ENCODE data around the gene U2AF2.
A peak's percentile ranks its signal among the peaks of the same experiment; 100 is the strongest.

The U2AF2 gene

DNA sequence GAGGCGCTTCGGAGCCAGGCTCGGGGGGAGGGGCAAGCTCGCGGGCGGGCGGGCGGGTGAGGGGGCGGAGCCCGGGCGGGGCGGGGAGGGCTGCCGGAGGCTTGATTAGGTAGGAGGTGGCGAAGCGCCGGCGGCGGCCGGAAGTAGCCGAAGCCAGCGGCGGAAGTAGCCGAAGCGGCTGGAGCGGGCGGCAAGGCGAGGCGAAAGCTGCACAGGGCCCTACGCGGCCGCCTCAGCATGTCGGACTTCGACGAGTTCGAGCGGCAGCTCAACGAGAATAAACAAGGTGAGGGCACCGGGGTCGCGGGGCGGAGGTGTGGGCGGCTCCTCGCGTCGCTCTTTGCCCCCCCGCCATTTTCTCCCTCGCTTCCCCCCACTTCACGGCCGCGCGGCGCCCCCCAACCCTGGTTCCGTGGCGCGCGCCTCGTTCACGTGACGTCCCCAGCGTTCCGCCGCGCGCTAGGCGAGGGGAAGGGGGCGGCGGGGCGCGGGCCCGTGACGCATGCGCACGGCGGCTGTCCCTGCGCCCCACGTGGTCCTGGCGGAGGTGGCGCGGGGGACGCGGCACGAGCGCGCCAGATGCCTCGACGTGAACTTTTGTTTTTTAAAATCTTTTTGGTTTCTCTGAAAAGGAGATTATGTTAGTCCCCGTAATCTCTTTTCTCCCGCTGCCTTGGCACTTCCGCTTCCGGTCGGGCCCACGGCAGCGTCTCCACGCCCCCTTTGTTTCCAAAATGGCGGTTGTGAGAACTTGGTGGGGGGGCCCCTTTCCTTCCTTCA is at the start of gene U2AF2:
U2AF2 (plus strand) TSS at position 168 of the 780 bp plus-strand sequence; CDS start at position 238, 70 bp downstream.
- Mint-ChIP-seq H3K4me1 (ENCODE audit: low read depth) (peaks cover 44% of the 10 kb centered on the region), H3K9me3 (no peaks in the 10 kb centered on the region), H3K4me3 (peak within 1 kb of the TSS; percentile 93), H3K27me3 (no peaks in the 10 kb centered on the region), H3K27ac (peak within 1 kb of the TSS; percentile 98), H3K36me3 (ENCODE audit: low read depth) (peaks cover 66% of the 10 kb centered on the region)
- peak; percentile 98 for DNase-seq

DNA sequence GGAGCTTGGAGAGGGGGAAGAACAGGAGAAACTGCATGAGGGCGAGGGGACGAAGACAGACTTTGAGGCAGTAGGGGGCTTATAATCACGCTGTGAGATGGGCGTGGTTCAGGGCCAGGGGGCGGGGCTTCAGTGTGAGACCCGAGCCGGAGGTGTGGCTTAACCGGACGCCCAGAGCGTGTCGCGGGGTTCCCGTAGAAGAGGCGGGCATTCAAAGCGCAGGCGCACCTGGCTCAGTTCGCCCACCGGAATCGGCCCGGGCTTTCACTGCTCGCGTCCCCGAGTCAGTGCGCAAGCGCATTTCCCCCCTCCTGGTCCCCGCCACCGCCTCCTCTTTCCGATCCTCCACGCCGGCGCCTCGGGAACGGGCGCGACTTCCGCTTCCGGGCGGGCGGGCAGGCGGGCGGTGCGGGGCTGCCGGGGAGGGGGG is 49.6 kb upstream of the U2AF2 start:
- H3K4me1 Mint-ChIP-seq (ENCODE audit: low read depth), result peaks cover 61% of the 10 kb centered on the region

DNA sequence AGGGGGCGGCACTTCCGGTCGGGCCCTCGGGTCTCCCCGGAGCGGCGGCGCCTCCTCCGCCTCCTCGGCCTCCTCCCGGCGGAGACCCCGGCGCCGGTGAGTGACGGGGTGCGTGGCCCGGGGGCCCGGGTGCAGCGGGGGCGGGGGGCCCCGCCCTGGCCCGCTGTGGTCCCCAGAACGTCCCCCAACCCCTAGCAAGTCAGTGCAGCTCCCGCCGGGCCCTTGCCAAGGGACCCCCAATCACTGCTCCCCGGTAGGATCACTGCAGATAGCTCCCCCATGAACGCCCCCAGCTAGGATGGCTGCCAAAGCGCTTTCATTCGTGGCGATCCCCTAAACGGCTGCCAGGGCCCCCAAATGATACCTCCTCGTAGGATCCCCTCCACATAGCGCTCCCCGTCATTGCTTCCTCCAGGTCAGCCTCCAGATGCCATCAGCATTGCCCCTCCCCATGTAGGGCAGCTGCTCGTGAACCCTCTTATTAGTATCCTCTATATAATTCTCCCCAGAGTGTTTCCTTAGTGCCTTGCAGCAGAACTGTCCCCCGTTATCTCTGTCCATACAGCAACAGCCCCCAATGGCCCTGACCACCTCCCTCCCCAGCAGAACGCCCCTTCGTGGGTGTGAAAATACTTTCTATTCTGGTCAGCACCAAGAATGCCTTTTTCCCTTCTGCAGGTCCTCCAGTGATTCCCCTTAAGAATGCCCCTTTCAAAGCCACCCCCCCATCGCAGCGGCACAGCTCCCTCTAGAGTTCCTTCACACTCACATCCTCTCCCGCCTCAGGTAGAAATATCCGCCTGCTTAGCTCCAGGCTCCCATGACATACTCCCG is 49.0 kb upstream of the U2AF2 start, which contains the start of gene ZNF865:
ZNF865 (plus strand) TSS at position 11 of the 834 bp plus-strand sequence. CDS start 7,972 bp downstream, outside the sequence.
- H3K4me1 Mint-ChIP-seq (ENCODE audit: low read depth), result peaks cover 65% of the 10 kb centered on the region
- H3K36me3 Mint-ChIP-seq (ENCODE audit: low read depth), result peaks cover 56% of the 10 kb centered on the region
- H3K4me3 Mint-ChIP-seq, result peak within 1 kb of the TSS; percentile 88
- H3K9me3 Mint-ChIP-seq, result no peaks in the 10 kb centered on the region
- peak within 1 kb of the TSS; percentile 97 for H3K27ac Mint-ChIP-seq
- H3K27me3 Mint-ChIP-seq, result no peaks in the 10 kb centered on the region
- DNase-seq, result peak; percentile 78

More for the DNA sequence above, 49.6 kb upstream of the U2AF2 start:
- Mint-ChIP-seq H3K36me3 (ENCODE audit: low read depth) (peaks cover 50% of the 10 kb centered on the region), H3K4me3 (peak overlapping the region; percentile 76), H3K27me3 (no peaks in the 10 kb centered on the region), H3K27ac (peak overlapping the region; percentile 95), H3K9me3 (no peaks in the 10 kb centered on the region)
- peak; percentile 98 for DNase-seq

DNA sequence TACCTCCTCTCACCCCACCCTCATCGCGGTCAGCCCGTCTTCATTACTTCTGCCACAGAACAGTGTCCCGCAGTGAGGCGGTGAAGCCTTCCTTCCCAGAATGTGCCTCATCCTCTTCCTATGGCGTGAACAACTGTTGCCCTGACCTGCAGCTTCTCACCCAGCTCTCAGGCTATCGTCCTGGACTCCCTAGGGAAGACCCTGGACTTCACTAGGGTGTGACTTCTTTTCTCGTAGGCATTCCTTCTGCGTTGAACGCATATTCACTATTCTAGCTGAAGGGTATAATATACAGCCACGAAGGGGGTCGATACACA is 48.4 kb upstream of the U2AF2 start:
- Mint-ChIP-seq H3K27ac (peak overlapping the region; percentile 97), H3K4me1 (ENCODE audit: low read depth) (peaks cover 65% of the 10 kb centered on the region), H3K27me3 (no peaks in the 10 kb centered on the region), H3K4me3 (peak overlapping the region; percentile 88), H3K36me3 (ENCODE audit: low read depth) (peaks cover 60% of the 10 kb centered on the region), H3K9me3 (no peaks in the 10 kb centered on the region)
- no peak for DNase-seq

DNA sequence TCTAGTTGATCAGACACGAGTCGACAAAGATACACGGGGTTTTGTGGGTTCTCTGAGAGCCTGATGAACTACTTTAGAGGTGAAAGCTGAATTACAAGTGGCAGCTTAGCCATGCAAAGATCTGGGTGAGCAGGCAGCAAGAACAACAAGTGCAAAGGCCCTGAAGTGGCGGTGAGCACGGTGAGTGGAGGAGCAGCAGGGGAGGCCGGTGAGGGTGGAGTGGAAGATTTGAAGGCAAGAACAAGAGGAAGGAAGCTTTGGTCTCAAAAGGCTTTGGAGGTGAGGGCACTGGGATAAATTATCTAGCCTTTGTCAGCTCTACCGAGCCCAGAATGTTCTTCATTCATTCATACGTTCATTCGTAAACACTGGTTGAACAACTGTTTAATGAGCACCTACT is 48.0 kb upstream of the U2AF2 start:
- Mint-ChIP-seq H3K27ac (peak overlapping the region; percentile 97), H3K36me3 (ENCODE audit: low read depth) (peaks cover 61% of the 10 kb centered on the region), H3K4me1 (ENCODE audit: low read depth) (peaks cover 65% of the 10 kb centered on the region), H3K4me3 (peak overlapping the region; percentile 88), H3K27me3 (no peaks in the 10 kb centered on the region), H3K9me3 (no peaks in the 10 kb centered on the region)
- no peak for DNase-seq

DNA sequence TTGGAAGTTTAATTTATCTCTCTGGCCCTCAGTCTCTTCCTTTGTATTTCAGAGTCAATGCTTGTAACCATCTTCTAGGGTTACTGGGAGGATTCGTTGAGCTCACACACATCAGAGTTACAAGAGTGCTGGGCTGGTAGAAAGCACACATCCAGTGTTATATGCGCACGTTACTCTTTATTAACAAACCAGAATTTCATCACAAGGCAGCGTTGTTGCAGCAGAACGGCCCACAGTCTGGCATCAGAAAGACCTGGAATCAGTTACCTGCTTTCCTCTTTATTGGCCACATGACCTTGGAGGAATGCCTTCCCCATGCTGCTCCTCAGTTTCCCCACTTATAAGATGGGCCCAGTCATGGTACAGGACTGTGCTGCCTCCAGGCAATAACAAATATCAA is 45.5 kb upstream of the U2AF2 start:
- Mint-ChIP-seq H3K27ac (peak overlapping the region; percentile 6), H3K4me1 (ENCODE audit: low read depth) (peaks cover 62% of the 10 kb centered on the region), H3K4me3 (no peak overlapping the region), H3K27me3 (no peaks in the 10 kb centered on the region), H3K36me3 (ENCODE audit: low read depth) (peaks cover 69% of the 10 kb centered on the region), H3K9me3 (no peaks in the 10 kb centered on the region)
- no peak for DNase-seq

DNA sequence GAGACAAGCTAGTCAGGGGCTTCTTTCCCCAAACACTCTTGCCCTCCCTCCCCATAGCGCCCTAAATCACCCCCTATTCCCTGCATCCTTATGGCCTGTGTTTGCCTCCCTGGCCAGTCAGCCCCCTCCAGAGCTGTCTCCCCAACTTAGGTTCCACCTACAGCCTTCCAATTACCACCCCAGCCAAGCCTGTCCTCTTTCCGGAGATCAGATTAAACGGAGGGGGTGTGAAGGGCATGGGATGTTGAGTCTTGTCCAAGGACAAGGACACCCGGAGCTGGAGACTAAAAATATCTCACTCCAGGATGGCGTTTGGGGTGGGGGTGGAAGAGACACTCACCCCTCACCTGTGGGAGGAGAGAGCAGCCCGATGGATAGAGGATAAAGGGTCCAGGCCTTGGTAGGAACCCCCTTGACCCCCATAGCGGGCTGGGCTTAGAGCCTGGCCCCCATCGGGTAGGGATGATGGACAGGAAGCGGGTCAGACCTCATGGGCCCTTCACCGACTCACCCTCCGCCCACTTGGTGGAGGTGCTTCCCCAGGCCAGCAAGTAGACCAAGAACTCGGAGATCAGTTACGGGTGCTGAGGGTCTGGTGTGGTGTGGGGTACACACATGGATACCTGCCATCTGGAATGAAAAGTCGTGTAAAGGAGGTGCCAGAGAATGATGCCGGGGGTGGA is 43.4 kb upstream of the U2AF2 start:
- no peaks in the 10 kb centered on the region for H3K9me3 Mint-ChIP-seq
- no peak for DNase-seq
- H3K4me3 Mint-ChIP-seq, result no peak overlapping the region
- peak overlapping the region; percentile 67 for H3K27ac Mint-ChIP-seq
- peaks cover 51% of the 10 kb centered on the region for H3K4me1 Mint-ChIP-seq (ENCODE audit: low read depth)
- no peaks in the 10 kb centered on the region for H3K27me3 Mint-ChIP-seq
- peaks cover 73% of the 10 kb centered on the region for H3K36me3 Mint-ChIP-seq (ENCODE audit: low read depth)

DNA sequence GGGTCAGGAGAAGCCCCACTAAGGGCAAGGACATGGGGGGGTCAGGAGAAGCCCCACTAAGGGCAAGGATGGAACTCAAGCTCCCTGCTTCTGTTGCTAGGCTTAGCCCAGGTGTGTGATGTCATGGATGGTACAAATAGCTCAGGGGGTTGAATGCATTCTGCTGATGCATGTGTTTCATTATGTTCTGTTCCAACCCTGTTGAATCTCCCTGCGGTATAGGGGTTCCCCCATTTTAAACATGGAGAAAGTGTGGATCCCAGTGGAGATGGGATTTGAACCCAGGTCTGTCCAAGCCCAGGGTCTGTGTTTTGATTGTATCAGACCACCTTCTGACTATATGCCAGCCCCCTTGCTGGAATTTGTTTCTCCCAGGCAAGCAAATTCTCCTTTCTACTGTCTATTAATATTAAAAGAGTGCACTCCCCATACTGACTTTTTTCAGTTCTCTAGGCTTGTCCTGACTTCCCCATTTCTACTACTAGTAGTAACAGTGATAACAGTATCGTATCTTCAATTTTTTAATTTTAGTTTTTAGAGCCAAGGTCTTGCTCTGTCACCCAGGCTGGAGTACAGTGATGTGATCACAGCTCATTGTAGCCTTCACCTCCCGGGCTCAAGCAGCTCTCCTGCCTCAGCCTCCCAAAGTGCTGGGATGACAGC is 42.7 kb upstream of the U2AF2 start:
- Mint-ChIP-seq H3K4me1 (ENCODE audit: low read depth) (peaks cover 45% of the 10 kb centered on the region), H3K9me3 (no peaks in the 10 kb centered on the region), H3K4me3 (no peak overlapping the region), H3K27me3 (no peaks in the 10 kb centered on the region), H3K36me3 (ENCODE audit: low read depth) (peaks cover 72% of the 10 kb centered on the region), H3K27ac (peak overlapping the region; percentile 67)
- DNase-seq, result no peak

DNA sequence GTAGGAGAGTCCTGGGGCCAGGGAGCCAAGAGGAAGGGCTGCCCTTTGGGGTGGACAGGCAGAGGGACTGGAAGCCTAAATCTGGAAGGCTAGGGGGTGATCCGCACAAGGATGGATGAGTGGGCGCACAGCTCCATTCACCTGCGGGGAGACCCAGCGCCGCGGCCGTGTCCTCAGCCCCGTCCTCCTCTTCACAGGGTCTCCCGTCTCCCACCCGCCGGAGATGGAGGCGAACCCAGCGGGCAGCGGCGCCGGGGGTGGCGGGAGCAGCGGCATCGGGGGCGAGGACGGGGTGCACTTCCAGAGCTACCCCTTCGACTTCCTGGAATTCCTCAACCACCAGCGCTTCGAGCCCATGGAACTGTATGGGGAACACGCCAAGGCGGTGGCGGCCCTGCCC is 41.4 kb upstream of the U2AF2 start:
- no peaks in the 10 kb centered on the region for H3K9me3 Mint-ChIP-seq
- peaks cover 72% of the 10 kb centered on the region for H3K36me3 Mint-ChIP-seq (ENCODE audit: low read depth)
- no peak overlapping the region for H3K27ac Mint-ChIP-seq
- no peak overlapping the region for H3K4me3 Mint-ChIP-seq
- peaks cover 35% of the 10 kb centered on the region for H3K4me1 Mint-ChIP-seq (ENCODE audit: low read depth)
- DNase-seq, result no peak
- H3K27me3 Mint-ChIP-seq, result no peaks in the 10 kb centered on the region

DNA sequence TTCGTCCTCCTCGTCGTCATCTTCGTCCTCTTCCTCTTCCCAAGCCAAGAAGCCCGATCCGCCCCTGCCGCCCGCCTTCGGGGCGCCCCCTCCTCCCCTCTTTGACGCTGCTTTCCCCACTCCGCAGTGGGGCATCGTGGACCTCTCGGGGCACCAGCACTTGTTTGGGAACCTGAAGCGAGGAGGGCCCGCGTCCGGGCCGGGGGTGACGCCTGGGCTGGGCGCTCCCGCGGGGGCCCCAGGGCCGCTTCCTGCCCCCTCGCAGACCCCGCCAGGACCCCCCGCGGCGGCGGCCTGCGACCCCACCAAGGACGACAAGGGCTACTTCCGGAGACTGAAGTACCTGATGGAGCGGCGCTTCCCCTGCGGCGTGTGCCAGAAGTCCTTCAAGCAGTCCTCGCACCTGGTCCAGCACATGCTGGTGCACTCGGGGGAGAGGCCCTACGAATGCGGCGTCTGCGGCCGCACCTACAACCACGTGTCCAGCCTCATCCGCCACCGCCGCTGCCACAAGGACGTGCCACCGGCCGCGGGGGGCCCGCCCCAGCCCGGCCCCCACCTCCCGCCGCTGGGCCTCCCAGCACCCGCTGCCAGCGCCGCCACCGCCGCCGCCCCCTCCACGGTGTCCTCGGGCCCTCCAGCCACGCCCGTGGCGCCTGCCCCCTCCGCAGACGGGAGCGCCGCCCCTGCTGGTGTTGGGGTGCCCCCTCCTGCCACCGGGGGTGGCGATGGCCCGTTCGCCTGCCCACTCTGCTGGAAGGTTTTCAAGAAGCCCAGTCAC is 40.7 kb upstream of the U2AF2 start:
- Mint-ChIP-seq H3K27ac (no peak overlapping the region), H3K4me3 (no peak overlapping the region), H3K27me3 (no peaks in the 10 kb centered on the region), H3K9me3 (no peaks in the 10 kb centered on the region), H3K36me3 (ENCODE audit: low read depth) (peaks cover 65% of the 10 kb centered on the region), H3K4me1 (ENCODE audit: low read depth) (peaks cover 30% of the 10 kb centered on the region)
- DNase-seq, result no peak

DNA sequence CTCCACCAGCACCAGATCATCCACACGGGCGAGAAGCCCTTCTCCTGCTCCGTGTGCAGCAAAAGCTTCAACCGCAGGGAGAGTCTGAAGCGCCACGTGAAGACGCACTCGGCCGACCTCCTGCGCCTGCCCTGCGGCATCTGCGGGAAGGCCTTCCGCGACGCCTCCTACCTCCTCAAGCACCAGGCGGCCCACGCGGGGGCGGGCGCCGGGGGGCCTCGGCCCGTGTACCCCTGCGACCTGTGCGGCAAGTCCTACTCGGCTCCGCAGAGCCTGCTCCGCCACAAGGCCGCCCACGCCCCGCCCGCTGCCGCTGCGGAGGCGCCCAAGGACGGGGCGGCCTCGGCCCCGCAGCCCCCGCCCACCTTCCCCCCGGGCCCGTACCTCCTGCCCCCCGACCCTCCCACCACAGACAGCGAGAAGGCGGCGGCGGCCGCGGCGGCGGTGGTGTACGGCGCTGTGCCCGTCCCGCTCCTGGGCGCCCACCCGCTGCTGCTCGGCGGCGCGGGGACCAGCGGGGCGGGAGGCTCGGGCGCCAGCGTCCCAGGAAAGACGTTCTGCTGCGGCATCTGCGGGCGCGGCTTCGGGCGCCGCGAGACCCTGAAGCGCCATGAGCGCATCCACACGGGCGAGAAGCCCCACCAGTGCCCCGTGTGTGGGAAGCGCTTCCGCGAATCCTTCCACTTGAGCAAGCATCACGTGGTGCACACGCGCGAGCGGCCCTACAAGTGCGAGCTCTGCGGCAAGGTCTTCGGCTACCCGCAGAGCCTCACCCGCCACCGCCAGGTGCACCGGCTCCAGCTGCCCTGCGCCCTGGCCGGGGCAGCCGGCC is 39.9 kb upstream of the U2AF2 start:
- Mint-ChIP-seq H3K36me3 (ENCODE audit: low read depth) (peaks cover 64% of the 10 kb centered on the region), H3K4me3 (no peak overlapping the region), H3K27ac (no peak overlapping the region), H3K4me1 (ENCODE audit: low read depth) (peaks cover 30% of the 10 kb centered on the region), H3K9me3 (no peaks in the 10 kb centered on the region), H3K27me3 (no peaks in the 10 kb centered on the region)
- no peak for DNase-seq

DNA sequence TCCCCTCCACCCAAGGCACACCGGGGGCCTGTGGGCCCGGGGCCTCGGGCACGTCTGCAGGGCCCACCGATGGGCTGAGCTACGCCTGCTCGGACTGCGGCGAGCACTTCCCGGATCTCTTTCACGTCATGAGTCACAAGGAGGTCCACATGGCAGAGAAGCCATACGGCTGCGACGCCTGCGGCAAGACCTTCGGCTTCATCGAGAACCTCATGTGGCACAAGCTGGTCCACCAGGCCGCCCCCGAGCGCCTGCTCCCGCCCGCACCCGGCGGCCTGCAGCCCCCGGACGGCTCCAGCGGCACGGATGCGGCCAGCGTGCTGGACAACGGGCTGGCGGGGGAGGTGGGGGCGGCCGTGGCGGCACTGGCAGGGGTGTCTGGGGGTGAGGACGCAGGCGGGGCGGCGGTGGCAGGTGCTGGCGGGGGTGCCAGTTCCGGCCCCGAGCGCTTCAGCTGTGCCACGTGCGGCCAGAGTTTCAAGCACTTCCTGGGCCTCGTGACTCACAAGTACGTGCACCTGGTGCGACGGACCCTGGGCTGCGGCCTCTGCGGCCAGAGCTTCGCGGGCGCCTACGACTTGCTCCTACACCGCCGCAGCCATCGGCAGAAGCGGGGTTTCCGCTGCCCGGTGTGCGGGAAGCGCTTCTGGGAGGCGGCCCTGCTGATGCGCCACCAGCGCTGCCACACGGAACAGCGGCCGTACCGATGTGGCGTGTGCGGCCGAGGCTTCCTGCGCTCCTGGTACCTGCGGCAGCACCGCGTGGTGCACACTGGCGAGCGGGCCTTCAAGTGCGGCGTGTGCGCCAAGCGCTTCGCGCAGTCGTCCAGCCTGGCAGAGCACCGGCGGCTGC is 39.1 kb upstream of the U2AF2 start:
- no peaks in the 10 kb centered on the region for H3K27me3 Mint-ChIP-seq
- peaks cover 64% of the 10 kb centered on the region for H3K36me3 Mint-ChIP-seq (ENCODE audit: low read depth)
- no peak for DNase-seq
- H3K4me1 Mint-ChIP-seq (ENCODE audit: low read depth), result peaks cover 32% of the 10 kb centered on the region
- no peaks in the 10 kb centered on the region for H3K9me3 Mint-ChIP-seq
- no peak overlapping the region for H3K27ac Mint-ChIP-seq
- no peak overlapping the region for H3K4me3 Mint-ChIP-seq
